Adrenal gland (tissue), 12 donors: Measurements from ENCODE around the gene CDK8. TPM values are rescaled to one million over a fixed set of nuclear protein-coding genes. Genes with fewer than 3 reads are reported as not detected.

Experiments
- DNase-seq, 7 donors: peaks; one replicate each; pipeline ENCODE4 v3.0.0-alpha.2; 2019 to 2020
- H3K27ac ChIP-seq, 5 donors: fragments of 200-600 bp; sonication (generic) in 4 of 5; 1 replicate in 3 of 5; 2 replicates in 2 of 5; pipeline versions ENCODE4 v1.5.1 to v1.8.0; 2016 to 2020; ENCODE audit warnings: mild to moderate bottlenecking in 1 of 5
- H3K27me3 ChIP-seq: fragments of 200-600 bp; 2 replicates; pipeline ENCODE4 v1.8.0; 2021
- H3K36me3 ChIP-seq, 2 donors: fragments of 200-600 bp; replicated peaks in 1 of 2; 1 replicate in 1 of 2; 2 replicates in 1 of 2; pipeline versions ENCODE4 v1.5.1 to v1.8.0; 2018 to 2022
- H3K4me1 ChIP-seq, 2 donors: fragments of 200-600 bp; replicated peaks in 1 of 2; 1 replicate in 1 of 2; 2 replicates in 1 of 2; pipeline versions ENCODE4 v1.5.1 to v1.8.0; 2018 to 2021
- H3K4me3 ChIP-seq, 4 donors: fragments of 200-600 bp; sonication (generic) in 3 of 4; one replicate each; pipeline ENCODE4 v1.5.1; 2016 to 2018
- H3K9me3 ChIP-seq, 3 donors: fragments of 200-600 bp; sonication (generic) in 1 of 3; replicated peaks in 1 of 3; 1 replicate in 2 of 3; 2 replicates in 1 of 3; pipeline versions ENCODE4 v1.5.1 to v1.8.0; 2016 to 2021
- CTCF ChIP-seq, 6 experiments: fragments of 450-650 bp in 4 of 6; fragments of 200-600 bp in 2 of 6; sonication (generic) in 1 of 6; IDR thresholded peaks; 1 replicate in 5 of 6; 2 replicates in 1 of 6; pipeline versions ENCODE4 v1.5.1 to v1.8.0; 2016 to 2021; ENCODE audit warnings: antibody characterized with exemption in 6 of 6, mild to moderate bottlenecking in 2 of 6, moderate library complexity in 1 of 6
- POLR2A ChIP-seq, 2 donors: fragments of 450-650 bp; IDR thresholded peaks; one replicate each; pipeline ENCODE4 v1.6.1; 2017; ENCODE audit warnings: antibody characterized with exemption in 2 of 2, mild to moderate bottlenecking in 2 of 2, moderate library complexity in 1 of 2
- WGBS, 4 donors: extraction: QIAGEN DNeasy Blood & Tissue Kit in 2 of 4; methylation state at CpG; one replicate each; pipeline versions ENCODE4 v1.1.5 to v1.1.7; 2013 to 2017; 5-methylcytosine and 5-hydroxymethylcytosine counted together
- intact Hi-C, 2 donors: fragments of 100-400 bp; cut with DNase I; formaldehyde crosslinking; loops; one replicate each; pipeline versions ENCODE4 v1.14.1 to v1.15.0; 2022 to 2023
- polyA plus RNA-seq, 3 donors: library from polyadenylated mRNA; stranded (reverse); fragments of 200-250 nt in 2 of 3; fragments of 350-450 nt in 1 of 3; fragmentation: Illumina TruSeq in 1 of 3; extraction: RNeasy Lipid Tissue Mini Kit (QIAGEN cat#74804) in 1 of 3; gene quantifications; one replicate each; pipeline ENCODE4 v1.2.3, GENCODE V29; 2013 to 2014
- total RNA-seq, 9 donors: library from RNA; depleted of rRNA in 4 of 9; stranded (reverse); fragments of >200 nt in 4 of 9; fragments of 120-200 nt in 1 of 9; fragmentation: NEBNext Ultra II Directional in 1 of 9; extraction: Animal tissue kit (Norgen Biotek cat#: 25700) in 1 of 9; gene quantifications; one replicate each; pipeline versions ENCODE4 v1.1.0 to v1.2.4, GENCODE V29; 2013 to 2023
- donor health status: healthy with polysubstance abuse.
- donor health status: Bipolar disorder and iron deficiency.
- donor health status: DM: yes; HTN: yes; CAD: no.
- donor health status: DM: no; HTN: no; CAD: no.
- donor health status: DM: no; HTN: no; CAD: no.
- donor health status: DM: yes; HTN: yes; CAD: no.

CDK8 gene
- total and polyA plus RNA-seq, 12 donors: 7.7 to 65.4 (median 11.3) TPM

- Histone ChIP-seq H3K27ac (no peak overlapping the region), H3K36me3 (no peaks in the 10 kb centered on the region), H3K27me3 (no peaks in the 10 kb centered on the region), H3K4me1 (no peaks in the 10 kb centered on the region), H3K9me3 (peaks cover 0 to 17% (median 0%) of the 10 kb centered on the region in 3 donors), H3K4me3 (no peak overlapping the region)
- intact Hi-C loops: no loop called here
- DNase-seq: no peak
- TF ChIP-seq CTCF (IDR thresholded peaks at IDR 0.05) (no peak), POLR2A (IDR thresholded peaks at IDR 0.05) (no peak)
- 76 to 89% (median 87%) methylated on average over 8 of the region's 8 CpGs for WGBS, 4 donors
These were observed 187.5 kb downstream of the CDK8 start for GRCh38 chr13:26441476-26441875.

DNA sequence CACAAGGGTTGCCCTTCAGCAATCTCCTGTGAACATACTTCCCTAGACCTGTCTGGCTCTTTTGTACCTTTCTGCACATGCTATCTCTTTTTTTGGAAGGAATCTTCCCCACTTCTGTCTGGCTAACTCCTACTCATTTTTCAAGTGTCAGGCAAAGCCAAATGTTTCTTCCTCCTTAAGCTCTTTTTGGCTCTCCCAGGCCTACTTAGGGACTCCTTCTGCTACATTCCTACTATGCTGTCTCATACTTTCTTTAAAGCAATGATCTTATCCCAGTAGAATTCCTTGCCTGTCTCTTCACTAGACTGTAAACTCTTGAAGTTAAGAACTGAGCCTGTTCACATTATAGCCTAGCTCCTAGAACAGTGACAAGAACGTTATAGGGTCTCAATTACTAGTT is 188.6 kb downstream of the CDK8 start:
- H3K9me3 ChIP-seq: peaks cover 0 to 6% (median 0%) of the 10 kb centered on the region in 3 donors
- no peak overlapping the region for H3K27ac ChIP-seq
- H3K27me3 ChIP-seq: no peaks in the 10 kb centered on the region
- H3K4me3 ChIP-seq: no peak overlapping the region
- TF ChIP-seq POLR2A (IDR thresholded peaks at IDR 0.05) (no peak), CTCF (IDR thresholded peaks at IDR 0.05) (no peak)
- intact Hi-C loops: no loop called here
- no peaks in the 10 kb centered on the region for H3K36me3 ChIP-seq
- H3K4me1 ChIP-seq: no peaks in the 10 kb centered on the region
- 62 to 80% (median 65%) methylated on average over 1 of the region's 1 CpG for WGBS, 4 donors
- no peak for DNase-seq

DNA sequence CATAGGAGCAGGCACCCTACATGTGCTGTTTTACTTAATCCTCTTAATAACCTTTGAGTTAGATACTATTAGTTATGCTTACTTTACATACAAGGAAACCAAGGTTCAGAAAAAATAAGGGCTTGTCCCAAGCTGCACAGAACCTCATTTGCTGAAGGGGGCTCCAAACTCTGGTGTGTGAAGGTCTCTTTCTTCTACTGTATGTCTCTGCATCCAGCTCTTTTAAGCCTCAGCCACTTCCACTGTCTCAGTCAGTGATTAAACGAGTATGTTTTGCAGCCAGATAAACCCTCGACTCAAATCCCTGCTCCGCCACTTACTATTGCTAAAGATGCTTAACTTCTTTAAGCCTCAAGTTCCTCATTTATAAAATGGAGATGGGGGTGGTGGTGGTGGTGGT is 191.2 kb downstream of the CDK8 start:
- intact Hi-C loops: no loop called here
- Histone ChIP-seq H3K4me3 (no peak overlapping the region), H3K27me3 (no peaks in the 10 kb centered on the region), H3K4me1 (no peaks in the 10 kb centered on the region), H3K36me3 (no peaks in the 10 kb centered on the region), H3K9me3 (no peaks in the 10 kb centered on the region), H3K27ac (no peak overlapping the region)
- WGBS, 4 donors: 74 to 86% (median 80%) methylated on average over 3 of the region's 3 CpGs
- no peak for TF ChIP-seq POLR2A (IDR thresholded peaks at IDR 0.05)
- TF ChIP-seq CTCF (IDR thresholded peaks at IDR 0.05): no peak
- no peak for DNase-seq

DNA sequence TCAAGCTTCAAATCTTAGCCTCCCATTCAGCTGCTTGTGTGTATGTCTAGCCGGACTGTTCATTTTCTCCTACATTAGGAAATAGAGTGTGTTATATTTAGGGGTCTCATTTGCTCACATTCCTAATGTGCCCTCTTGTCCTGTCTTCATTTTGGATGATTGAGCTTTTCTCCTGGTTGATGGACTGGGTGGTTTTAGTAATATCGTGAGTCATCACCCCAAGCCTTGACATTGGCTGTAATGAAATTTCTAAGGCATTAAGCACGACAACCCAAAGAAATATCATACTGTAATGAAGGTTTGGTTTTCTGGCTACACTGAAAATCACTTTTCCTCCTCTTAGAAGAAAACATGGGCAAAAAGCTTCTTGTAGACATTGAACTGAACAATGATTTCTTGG is 192.8 kb downstream of the CDK8 start:
- 71 to 87% (median 83%) methylated on average over 3 of the region's 3 CpGs for WGBS, 4 donors
- TF ChIP-seq CTCF (IDR thresholded peaks at IDR 0.05): no peak
- TF ChIP-seq POLR2A (IDR thresholded peaks at IDR 0.05): no peak
- Histone ChIP-seq H3K36me3 (no peaks in the 10 kb centered on the region), H3K9me3 (no peaks in the 10 kb centered on the region), H3K4me3 (no peak overlapping the region), H3K4me1 (no peaks in the 10 kb centered on the region), H3K27ac (no peak overlapping the region), H3K27me3 (no peaks in the 10 kb centered on the region)
- intact Hi-C loops: no loop called here
- DNase-seq: no peak
